ENCODE measurements around the gene SEMA4C. TPM values are rescaled to one million over a fixed set of nuclear protein-coding genes. Genes with fewer than 3 reads are reported as not detected.
A peak's percentile ranks its signal among the peaks of the same experiment; 100 is the strongest.

Gene SEMA4C
- total RNA-seq, 1 donor from 2014 or later = 62.4 TPM

GRCh38 chr2:96859681-96860064 lies 10.2 kb downstream of the SEMA4C start:
- TF ChIP-seq CTCF (IDR thresholded peaks at IDR 0.05; ENCODE audit: insufficient read depth, low read length, poor library complexity, severe bottlenecking) = no peak
- Histone ChIP-seq H3K4me3 (ENCODE audit: low read depth, low read length) (no peak overlapping the region), H3K36me3 (ENCODE audit: control insufficient read depth, insufficient read depth, low read length) (peaks cover 8% of the 10 kb centered on the region), H3K27me3 (ENCODE audit: control insufficient read depth, insufficient read depth, low read length) (no peaks in the 10 kb centered on the region)
- DNase-seq (ENCODE audit: low read depth) = no peak

GRCh38 chr2:96859099-96859649 lies 10.7 kb downstream of the SEMA4C start:
- no peak for DNase-seq (ENCODE audit: low read depth)
- Histone ChIP-seq H3K27me3 (ENCODE audit: control insufficient read depth, insufficient read depth, low read length) (no peaks in the 10 kb centered on the region), H3K36me3 (ENCODE audit: control insufficient read depth, insufficient read depth, low read length) (peaks cover 5% of the 10 kb centered on the region), H3K4me3 (ENCODE audit: low read depth, low read length) (no peak overlapping the region)
- TF ChIP-seq CTCF (IDR thresholded peaks at IDR 0.05; ENCODE audit: insufficient read depth, low read length, poor library complexity, severe bottlenecking) = no peak

GRCh38 chr2:96857667-96858372 lies 12.1 kb downstream of the SEMA4C start, which contains the start of gene ANKRD39:
TSS of gene ANKRD39 (minus strand) at chr2:96858016. CDS start at chr2:96857987, 29 bp downstream.
- peak; percentile 52 for TF ChIP-seq CTCF (IDR thresholded peaks at IDR 0.05; ENCODE audit: insufficient read depth, low read length, poor library complexity, severe bottlenecking)
- peak within 1 kb of the TSS; percentile 82 for H3K4me3 ChIP-seq (ENCODE audit: low read depth, low read length)
- DNase-seq (ENCODE audit: low read depth) = peak; percentile 84
- peaks cover 4% of the 10 kb centered on the region for H3K36me3 ChIP-seq (ENCODE audit: control insufficient read depth, insufficient read depth, low read length)
- no peaks in the 10 kb centered on the region for H3K27me3 ChIP-seq (ENCODE audit: control insufficient read depth, insufficient read depth, low read length)

- no peak for DNase-seq (ENCODE audit: low read depth)
- H3K4me3 ChIP-seq (ENCODE audit: low read depth, low read length) = peak overlapping the region; percentile 82
- no peaks in the 10 kb centered on the region for H3K27me3 ChIP-seq (ENCODE audit: control insufficient read depth, insufficient read depth, low read length)
- H3K36me3 ChIP-seq (ENCODE audit: control insufficient read depth, insufficient read depth, low read length) = peaks cover 4% of the 10 kb centered on the region
- TF ChIP-seq CTCF (IDR thresholded peaks at IDR 0.05; ENCODE audit: insufficient read depth, low read length, poor library complexity, severe bottlenecking) = no peak
Measured at GRCh38 chr2:96856776-96857666, 12.9 kb downstream of the SEMA4C start.

- TF ChIP-seq CTCF (IDR thresholded peaks at IDR 0.05; ENCODE audit: insufficient read depth, low read length, poor library complexity, severe bottlenecking) = no peak
- H3K36me3 ChIP-seq (ENCODE audit: control insufficient read depth, insufficient read depth, low read length) = no peaks in the 10 kb centered on the region
- no peaks in the 10 kb centered on the region for H3K27me3 ChIP-seq (ENCODE audit: control insufficient read depth, insufficient read depth, low read length)
- no peak for DNase-seq (ENCODE audit: low read depth)
- no peak overlapping the region for H3K4me3 ChIP-seq (ENCODE audit: low read depth, low read length)
Measured at GRCh38 chr2:96853321-96853720, 16.6 kb downstream of the SEMA4C start.

Data from kidney epithelial cell (primary cell).